MM.1S (cell line): Measurements from ENCODE around the gene FHIT.

Source experiments
- DNase-seq: peaks from one replicate; pipeline ENCODE4 v3.0.0-alpha.2; 2015
- H2AFZ ChIP-seq: fragments of 300-600 bp; sonication (generic); 2 replicates; pipeline ENCODE4 v1.6.0; 2016; ENCODE audit warnings: antibody characterized with exemption, low read length
- H3F3A ChIP-seq: fragments of 300-600 bp; sonication (generic); 2 replicates; pipeline ENCODE4 v1.6.1; 2016; ENCODE audit warnings: mild to moderate bottlenecking, antibody characterized with exemption, low read length, moderate library complexity, mixed read lengths; ENCODE audit not compliant: insufficient read depth
- H3K27ac ChIP-seq: fragments of 300-600 bp; sonication (generic); 2 replicates; pipeline ENCODE4 v1.5.1; 2016; ENCODE audit warnings: mild to moderate bottlenecking, low read length
- H3K27me3 ChIP-seq: fragments of 300-600 bp; sonication (generic); replicated peaks from 2 replicates; pipeline ENCODE4 v1.6.0; 2016; ENCODE audit warnings: low read length; ENCODE audit not compliant: insufficient read depth
- H3K36me3 ChIP-seq: fragments of 300-600 bp; sonication (generic); replicated peaks from 2 replicates; pipeline ENCODE4 v1.6.1; 2016; ENCODE audit warnings: mild to moderate bottlenecking, low read length, mixed read lengths; ENCODE audit not compliant: insufficient read depth
- H3K4me1 ChIP-seq: fragments of 300-600 bp; sonication (generic); 2 replicates; pipeline ENCODE4 v1.6.1; 2016; ENCODE audit warnings: low read length, mixed read lengths
- H3K4me2 ChIP-seq: fragments of 300-600 bp; sonication (generic); 2 replicates; pipeline ENCODE4 v1.6.0; 2016; ENCODE audit warnings: low read depth, low read length
- H3K4me3 ChIP-seq: fragments of 300-600 bp; sonication (generic); 2 replicates; pipeline ENCODE4 v1.5.1; 2016; ENCODE audit warnings: low read length, mixed read lengths
- H3K79me2 ChIP-seq: fragments of 300-600 bp; sonication (generic); 2 replicates; pipeline ENCODE4 v1.6.1; 2016; ENCODE audit warnings: mixed run types, low read length, mixed read lengths
- H3K9ac ChIP-seq: fragments of 300-600 bp; sonication (generic); 2 replicates; pipeline ENCODE4 v1.6.1; 2016; ENCODE audit warnings: low read length, mixed read lengths
- H3K9me2 ChIP-seq: fragments of 300-600 bp; sonication (generic); replicated peaks from 2 replicates; pipeline ENCODE4 v1.6.1; 2016; ENCODE audit warnings: mild to moderate bottlenecking, low read length, mixed read lengths; ENCODE audit not compliant: insufficient read depth
- H3K9me3 ChIP-seq: fragments of 300-600 bp; sonication (generic); replicated peaks from 2 replicates; pipeline ENCODE4 v1.6.1; 2016; ENCODE audit warnings: mild to moderate bottlenecking, low read length, mixed read lengths; ENCODE audit not compliant: insufficient read depth
- H4K20me1 ChIP-seq: fragments of 300-600 bp; sonication (generic); 2 replicates; pipeline ENCODE4 v1.6.1; 2016; ENCODE audit warnings: mild to moderate bottlenecking, low read length, moderate library complexity, mixed read lengths; ENCODE audit not compliant: insufficient read depth
- CTCF ChIP-seq: fragments of 300-600 bp; sonication (generic); IDR thresholded peaks from 2 replicates; pipeline ENCODE4 v1.5.1; 2016; ENCODE audit warnings: antibody characterized with exemption, low read length, mixed read lengths
- EZH2 ChIP-seq: fragments of 300-600 bp; sonication (generic); optimal IDR thresholded peaks from 2 replicates; pipeline ENCODE3; 2017; ENCODE audit warnings: low read depth, mild to moderate bottlenecking, antibody characterized with exemption, low read length, mixed read lengths
- EZH2phosphoT487 ChIP-seq: fragments of 300-600 bp; sonication (generic); IDR thresholded peaks from 2 replicates; pipeline ENCODE4 v1.6.1; 2018; ENCODE audit warnings: antibody characterized with exemption, low read length

Gene FHIT

DNA sequence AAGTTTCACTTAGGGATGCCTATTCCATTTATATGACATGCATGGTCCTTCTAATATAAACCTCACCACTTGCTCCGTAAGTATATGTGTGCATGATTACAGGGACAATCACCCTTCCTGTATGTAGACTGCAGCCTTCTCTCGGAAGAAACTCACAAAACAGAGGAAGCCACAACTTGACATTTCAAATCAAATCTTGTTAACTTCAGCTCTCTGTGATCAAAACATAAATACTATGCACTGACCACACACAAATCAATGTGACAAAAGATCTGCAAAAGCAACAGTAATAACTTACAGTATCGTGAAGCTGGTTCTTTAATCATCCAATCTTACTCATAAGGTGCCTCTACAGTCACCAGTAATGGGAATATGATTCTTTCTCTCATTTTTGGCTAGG, 50.2 kb downstream of the FHIT start:
- H3K79me2 ChIP-seq, result no peaks in the 10 kb centered on the region
- no peak overlapping the region for H3K9ac ChIP-seq
- no peaks in the 10 kb centered on the region for H3K9me2 ChIP-seq
- no peaks in the 10 kb centered on the region for H3K4me1 ChIP-seq
- DNase-seq, result no peak
- no peak overlapping the region for H3K4me2 ChIP-seq
- no peaks in the 10 kb centered on the region for H3F3A ChIP-seq
- H3K27ac ChIP-seq, result no peak overlapping the region
- no peak overlapping the region for H3K4me3 ChIP-seq
- H3K27me3 ChIP-seq, result no peaks in the 10 kb centered on the region
- no peak overlapping the region for H2AFZ ChIP-seq
- no peaks in the 10 kb centered on the region for H4K20me1 ChIP-seq
- no peaks in the 10 kb centered on the region for H3K9me3 ChIP-seq
- H3K36me3 ChIP-seq, result no peaks in the 10 kb centered on the region
- TF ChIP-seq CTCF (no peak), EZH2phosphoT487 (no peak), EZH2 (no peak)

DNA sequence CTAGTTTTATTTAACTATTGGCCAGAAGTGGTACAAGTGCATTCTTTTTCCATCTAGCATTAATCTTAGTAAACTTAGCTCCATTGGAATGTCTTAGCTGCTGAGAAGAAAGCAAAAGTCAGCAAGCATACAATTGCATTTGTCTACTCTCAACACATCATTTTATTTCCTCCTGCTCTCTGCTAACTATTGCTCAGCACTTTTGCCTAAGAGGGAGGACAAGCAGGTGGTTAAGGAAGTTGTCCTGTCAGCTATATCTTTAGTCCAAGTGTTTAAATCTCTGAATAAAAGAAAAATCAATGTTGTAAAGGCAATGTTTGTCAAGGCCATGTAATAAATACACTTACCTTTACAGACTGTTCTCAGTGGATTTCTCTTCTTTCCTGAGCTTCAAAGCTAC, 51.0 kb downstream of the FHIT start:
- no peaks in the 10 kb centered on the region for H3K9me3 ChIP-seq
- H3K9ac ChIP-seq, result no peak overlapping the region
- no peak for TF ChIP-seq EZH2phosphoT487
- no peak for TF ChIP-seq EZH2
- TF ChIP-seq CTCF, result no peak
- H3K4me2 ChIP-seq, result no peak overlapping the region
- no peaks in the 10 kb centered on the region for H3K27me3 ChIP-seq
- no peaks in the 10 kb centered on the region for H3F3A ChIP-seq
- DNase-seq, result no peak
- H3K27ac ChIP-seq, result no peak overlapping the region
- no peaks in the 10 kb centered on the region for H3K36me3 ChIP-seq
- no peaks in the 10 kb centered on the region for H4K20me1 ChIP-seq
- no peak overlapping the region for H2AFZ ChIP-seq
- H3K4me1 ChIP-seq, result 0 out of 2 replicates have a peak, but pooled peaks cover under 1% of the 10 kb centered on the region
- no peaks in the 10 kb centered on the region for H3K9me2 ChIP-seq
- H3K79me2 ChIP-seq, result no peaks in the 10 kb centered on the region
- H3K4me3 ChIP-seq, result no peak overlapping the region

DNA sequence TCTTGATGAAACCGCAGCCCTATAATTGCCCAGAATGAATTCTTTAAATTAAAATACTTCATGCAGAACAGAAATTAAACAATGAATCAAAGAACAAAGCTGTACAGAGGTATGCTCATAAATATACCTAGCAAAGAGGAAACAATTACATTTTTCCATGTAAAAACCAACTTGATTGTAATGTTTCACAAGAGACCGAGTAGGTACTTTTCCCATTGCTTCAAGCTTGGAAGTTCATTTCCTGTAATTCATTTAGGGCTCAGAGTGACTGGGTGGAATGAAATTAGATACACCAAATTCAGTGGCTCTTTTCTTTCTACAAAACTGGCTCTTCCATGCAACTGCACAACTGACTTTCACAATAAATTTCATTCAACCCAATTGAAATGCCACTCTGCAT, 51.4 kb downstream of the FHIT start:
- H2AFZ ChIP-seq, result no peak overlapping the region
- DNase-seq, result no peak
- TF ChIP-seq CTCF (no peak), EZH2phosphoT487 (no peak), EZH2 (no peak)
- H3K36me3 ChIP-seq, result no peaks in the 10 kb centered on the region
- H3K4me1 ChIP-seq, result 0 out of 2 replicates have a peak, but pooled peaks cover 3% of the 10 kb centered on the region
- H3K9me3 ChIP-seq, result no peaks in the 10 kb centered on the region
- no peaks in the 10 kb centered on the region for H3F3A ChIP-seq
- no peak overlapping the region for H3K4me3 ChIP-seq
- no peaks in the 10 kb centered on the region for H3K79me2 ChIP-seq
- no peaks in the 10 kb centered on the region for H3K27me3 ChIP-seq
- no peaks in the 10 kb centered on the region for H3K9me2 ChIP-seq
- H3K9ac ChIP-seq, result no peak overlapping the region
- H4K20me1 ChIP-seq, result no peaks in the 10 kb centered on the region
- H3K4me2 ChIP-seq, result no peak overlapping the region
- H3K27ac ChIP-seq, result no peak overlapping the region
